ENCODE results near the gene CTNNA1.
"Not testable (repeated sequence)": the region's sequence is repeated elsewhere in the genome, so short reads cannot be mapped to it uniquely, and the experiment has no call there.

CTNNA1 gene

DNA sequence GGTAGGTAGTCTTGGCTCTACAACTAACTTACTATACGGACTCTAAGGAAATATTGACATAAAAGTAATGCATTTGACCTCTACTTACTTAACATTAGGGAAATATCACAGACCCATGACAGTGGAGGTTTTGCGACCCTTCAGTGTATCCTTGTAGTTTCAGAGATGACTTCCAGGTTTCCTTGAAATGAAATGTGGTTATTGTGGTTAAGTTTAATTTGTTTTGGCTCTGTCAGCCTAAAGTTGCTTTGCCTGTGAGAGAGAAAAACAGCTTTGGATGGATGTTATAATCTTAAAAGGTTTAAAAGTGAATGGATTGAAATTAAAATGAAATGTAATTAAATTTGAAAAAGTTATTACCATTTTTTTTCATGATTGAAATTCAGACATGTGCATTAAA lies 79.0 kb downstream of the CTNNA1 start:
- TF ChIP-seq CTCF (IDR thresholded peaks at IDR 0.05; ENCODE audit: low read depth, low read length) = no peak
- no peak overlapping the region for H3K4me3 ChIP-seq (ENCODE audit: low read depth, low read length)

DNA sequence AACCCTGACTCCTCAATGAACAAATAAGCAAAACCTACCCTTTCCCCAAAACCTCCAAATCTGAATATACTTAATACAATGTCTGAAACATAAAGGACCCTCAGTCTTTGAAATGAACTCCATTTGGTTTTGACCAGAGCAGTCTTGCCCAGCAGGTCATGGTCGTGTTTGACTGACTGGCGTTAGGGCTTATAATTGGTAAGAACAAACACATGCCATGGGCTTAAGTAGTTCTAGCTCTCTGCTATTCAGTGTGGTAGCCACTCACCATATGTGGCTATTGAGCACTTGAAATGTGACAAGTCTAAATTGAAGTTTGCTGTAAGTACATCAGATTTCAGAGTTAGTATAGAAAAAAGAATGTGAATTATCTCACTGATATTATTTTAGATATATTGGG lies 79.9 kb downstream of the CTNNA1 start:
- TF ChIP-seq CTCF (IDR thresholded peaks at IDR 0.05; ENCODE audit: low read depth, low read length) = no peak
- no peak overlapping the region for H3K4me3 ChIP-seq (ENCODE audit: low read depth, low read length)

- no peak overlapping the region for H3K4me3 ChIP-seq (ENCODE audit: low read depth, low read length)
- TF ChIP-seq CTCF (IDR thresholded peaks at IDR 0.05; ENCODE audit: low read depth, low read length) = no peak
These were observed 80.7 kb downstream of the CTNNA1 start for GRCh38 chr5:138833726-138834480.

DNA sequence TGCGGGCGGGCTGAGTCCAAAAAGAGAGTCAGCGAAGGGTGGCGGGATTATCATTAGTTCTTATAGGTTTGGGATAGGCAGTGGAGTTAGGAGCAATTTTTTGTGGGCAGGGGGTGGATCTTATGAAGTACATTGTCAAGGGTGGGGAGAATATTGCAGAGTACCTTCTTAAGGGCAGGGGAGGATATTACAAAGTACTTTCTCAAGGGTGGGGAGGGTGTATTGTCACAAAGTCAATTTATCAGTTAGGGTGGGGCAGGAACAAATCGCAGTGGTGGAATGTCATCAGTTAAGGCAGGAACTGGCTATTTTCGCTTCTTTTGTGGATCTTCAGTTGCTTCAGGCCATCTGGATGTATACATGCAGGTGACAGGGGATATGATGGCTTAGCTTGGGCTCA lies 81.6 kb downstream of the CTNNA1 start:
- H3K4me3 ChIP-seq (ENCODE audit: low read depth, low read length) = not testable (repeated sequence)

GRCh38 chr5:138837160-138837559 lies 83.9 kb downstream of the CTNNA1 start:
- TF ChIP-seq CTCF (IDR thresholded peaks at IDR 0.05; ENCODE audit: low read depth, low read length) = no peak
- no peak overlapping the region for H3K4me3 ChIP-seq (ENCODE audit: low read depth, low read length)

DNA sequence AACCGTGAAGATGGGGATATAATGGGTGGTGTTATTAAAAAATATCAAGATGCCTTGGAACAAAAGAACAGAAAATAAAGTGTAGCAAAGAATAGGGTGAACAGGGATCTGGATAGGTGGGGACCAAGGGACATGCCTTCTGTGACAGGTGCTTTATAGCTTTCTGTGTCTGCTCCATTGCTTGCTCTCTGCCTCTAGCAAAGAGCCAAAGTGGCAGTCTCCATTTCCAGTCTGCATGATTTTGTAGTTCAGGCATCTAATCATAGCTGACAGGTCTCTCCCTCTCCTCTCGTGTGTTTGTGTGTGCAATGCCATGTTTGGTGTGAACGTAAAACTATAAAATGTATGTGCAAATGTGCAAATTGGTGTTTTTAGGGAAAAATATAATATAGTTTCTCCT lies 86.9 kb downstream of the CTNNA1 start:
- H3K4me3 ChIP-seq (ENCODE audit: low read depth, low read length) = no peak overlapping the region
- TF ChIP-seq CTCF (IDR thresholded peaks at IDR 0.05; ENCODE audit: low read depth, low read length) = no peak

DNA sequence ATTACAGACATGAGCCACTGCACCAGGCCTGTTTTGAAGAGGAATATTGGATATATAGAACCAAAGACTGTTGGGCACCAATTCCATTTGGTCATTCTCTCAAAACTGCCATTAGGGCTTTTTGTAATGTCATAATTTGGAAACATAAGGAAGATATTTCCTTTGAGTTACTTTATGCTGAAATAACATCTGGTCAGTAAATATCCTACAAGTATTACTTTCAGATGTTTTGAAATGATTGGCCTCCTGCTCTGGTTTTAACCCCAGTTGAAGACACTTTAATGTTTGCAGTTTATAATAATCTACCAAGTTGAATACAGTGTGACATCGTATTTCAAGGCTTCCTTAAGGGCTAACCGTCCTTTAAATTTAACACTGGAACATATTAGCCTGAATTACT lies 88.3 kb downstream of the CTNNA1 start:
- H3K4me3 ChIP-seq (ENCODE audit: low read depth, low read length) = no peak overlapping the region
- no peak for TF ChIP-seq CTCF (IDR thresholded peaks at IDR 0.05; ENCODE audit: low read depth, low read length)

Measured in WI38 (cell line).